NCI-H2107 treated with DMSO at 0.1 percent for 48 hours (cell line): Measurements from ENCODE around the gene ANK3.

Experiments
- DNase-seq: peaks from one replicate; lab custom pipeline; 2025; ENCODE audit not compliant: unreplicated experiment; lab: John Stamatoyannopoulos, UW

The ANK3 gene

DNA sequence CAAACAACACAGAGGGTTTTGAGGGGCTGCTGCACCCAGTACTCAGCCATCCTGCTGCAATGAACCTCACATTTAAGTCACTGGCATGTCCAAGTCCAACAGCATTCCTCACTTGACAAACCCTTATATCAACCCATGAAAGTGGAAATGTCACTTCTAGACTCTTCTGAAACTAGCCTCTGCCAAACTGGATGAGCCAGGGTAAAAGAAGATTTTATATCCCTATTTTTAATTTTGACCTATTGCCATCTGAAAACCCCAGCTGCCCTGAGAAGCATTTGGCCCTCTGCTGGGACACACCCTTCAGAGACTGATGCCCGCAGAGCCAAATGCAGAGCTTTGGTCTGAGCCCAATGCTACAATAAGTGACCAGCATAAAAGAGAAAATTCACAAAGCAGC, 201.1 kb downstream of the ANK3 start:
- no peak for DNase-seq

DNA sequence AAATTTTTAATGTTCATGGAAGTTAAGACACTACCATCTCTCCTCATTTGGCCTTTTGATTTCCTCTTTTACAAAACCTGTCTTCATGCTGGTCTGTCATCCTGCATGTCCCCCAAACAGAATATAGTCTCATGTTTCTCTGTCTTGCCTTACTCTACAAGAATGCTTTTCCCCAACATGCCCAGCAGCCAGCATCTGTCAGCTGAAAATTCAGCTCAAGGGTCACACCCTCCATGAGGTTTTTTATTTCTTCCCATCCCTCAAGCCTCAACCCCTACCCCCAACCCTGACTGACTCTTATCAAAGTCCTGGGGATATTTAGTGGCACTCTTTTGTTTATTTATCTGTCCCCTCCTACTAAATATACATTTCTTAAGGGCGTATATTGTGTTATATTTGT, 202.0 kb downstream of the ANK3 start:
- DNase-seq, result no peak

DNA sequence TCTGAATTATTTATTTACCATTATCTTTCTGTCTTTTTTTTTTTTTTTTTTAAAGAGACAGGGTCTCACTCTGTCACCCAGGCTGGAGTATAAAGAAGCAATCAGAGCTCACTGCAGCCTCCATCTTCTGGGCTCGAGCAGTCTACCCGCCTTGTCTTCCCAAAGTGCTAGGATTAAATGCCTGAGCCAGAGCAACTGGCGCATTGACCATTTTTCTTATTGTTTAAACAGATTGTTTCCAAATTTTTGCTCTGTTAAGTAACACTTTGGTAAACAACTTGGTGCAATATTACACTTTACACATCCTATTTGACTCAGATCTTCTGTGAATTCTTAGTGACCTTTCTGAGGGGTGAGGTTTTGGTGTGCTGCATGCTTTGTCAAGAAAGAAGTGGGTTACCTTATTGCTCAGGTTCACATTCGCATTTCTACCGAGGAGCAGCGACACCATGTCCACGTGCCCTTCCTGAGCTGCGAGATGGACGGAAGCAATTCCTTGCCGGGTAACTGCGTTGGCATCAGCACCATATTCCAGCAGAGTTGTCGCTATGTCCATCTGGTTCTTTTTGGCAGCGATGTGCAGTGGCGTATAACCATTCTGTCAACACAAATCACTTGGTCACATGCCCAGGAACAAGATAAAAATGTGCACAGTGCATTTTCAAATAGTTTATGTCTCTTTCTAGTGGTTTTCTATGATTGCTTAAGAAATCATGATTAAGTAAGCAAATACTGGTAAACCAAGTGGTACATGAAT, 203.2 kb downstream of the ANK3 start:
- no peak for DNase-seq

DNA sequence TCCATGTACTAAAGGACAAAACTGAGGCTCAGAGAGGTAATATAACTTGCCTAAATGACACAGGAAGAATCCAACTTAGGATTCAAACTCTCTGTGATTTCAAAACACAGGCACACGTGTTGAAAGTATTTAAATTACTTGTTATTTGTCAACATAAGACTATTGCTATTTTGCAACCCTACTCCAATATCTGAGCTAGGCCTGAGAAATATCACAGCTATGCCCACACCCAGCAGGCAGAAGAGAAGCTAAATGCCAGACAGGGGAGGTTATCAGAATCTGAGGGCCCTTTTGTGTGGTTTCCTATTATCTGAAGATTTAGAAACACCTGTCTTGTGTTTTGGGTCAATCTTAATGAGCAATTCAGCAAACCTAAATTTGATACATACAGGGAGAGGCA, 204.3 kb downstream of the ANK3 start:
- no peak for DNase-seq

DNA sequence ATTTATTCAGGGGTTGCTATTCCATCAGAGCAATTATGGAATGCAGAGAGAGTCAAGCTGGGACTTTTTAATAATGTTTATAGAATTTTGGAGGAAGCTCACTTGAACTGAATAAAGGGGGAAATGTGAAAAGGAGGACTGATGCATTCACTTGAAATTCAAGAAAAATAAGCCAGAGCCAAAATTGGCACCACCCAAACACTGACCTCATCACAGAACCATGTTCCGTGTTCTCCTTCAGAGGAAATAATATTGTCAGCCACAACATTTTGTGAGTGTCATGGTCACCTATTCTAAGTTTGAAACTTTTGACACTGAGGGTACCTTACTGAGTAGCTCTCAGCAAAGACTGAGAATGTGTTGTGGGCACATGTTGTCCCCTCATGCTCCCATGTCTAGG, 207.0 kb downstream of the ANK3 start:
- no peak for DNase-seq

DNA sequence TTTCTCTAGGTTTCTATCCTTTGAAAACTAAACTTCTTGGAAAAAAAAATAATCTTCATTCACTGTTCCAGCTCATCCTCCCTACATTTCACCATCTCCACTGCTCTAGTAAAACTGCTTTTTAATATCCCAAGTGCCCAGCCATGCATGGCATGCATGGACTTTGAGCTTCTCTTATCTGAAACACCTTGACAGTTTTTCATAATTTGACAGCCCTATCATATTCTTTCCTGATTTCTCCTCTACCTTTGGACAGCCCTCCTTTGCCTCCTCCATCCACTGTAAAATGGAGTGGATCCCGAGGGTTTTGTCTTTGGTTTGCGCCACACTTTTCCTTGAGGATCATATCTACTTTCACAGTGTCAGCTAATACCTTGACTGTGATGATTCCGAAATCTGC, 212.8 kb downstream of the ANK3 start:
- DNase-seq, result no peak

DNA sequence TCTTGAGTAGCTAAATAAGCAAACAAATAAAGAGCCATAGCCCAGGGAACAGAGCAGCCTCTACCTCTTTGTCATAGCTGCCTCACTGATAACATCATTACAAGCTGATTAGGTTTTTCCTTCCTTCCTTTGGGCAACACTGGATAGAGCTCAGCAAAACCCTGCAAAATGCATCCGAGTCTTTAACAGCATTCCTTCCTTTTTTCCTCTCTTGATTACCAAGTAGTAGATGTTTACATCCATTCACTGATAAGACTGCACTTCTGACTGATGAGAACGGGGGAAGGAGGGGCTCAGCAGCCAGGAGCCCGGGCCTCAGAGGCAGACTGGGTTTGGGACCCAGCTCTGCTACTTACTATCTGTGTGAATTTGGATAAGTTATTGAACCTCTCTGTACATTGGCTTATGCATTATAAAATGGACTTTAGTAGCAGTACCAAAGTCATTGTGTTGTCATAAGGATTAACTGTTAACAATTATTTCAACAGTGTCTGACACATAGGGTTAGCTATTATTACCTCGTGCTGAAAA, 214.2 kb downstream of the ANK3 start:
- DNase-seq, result no peak

DNA sequence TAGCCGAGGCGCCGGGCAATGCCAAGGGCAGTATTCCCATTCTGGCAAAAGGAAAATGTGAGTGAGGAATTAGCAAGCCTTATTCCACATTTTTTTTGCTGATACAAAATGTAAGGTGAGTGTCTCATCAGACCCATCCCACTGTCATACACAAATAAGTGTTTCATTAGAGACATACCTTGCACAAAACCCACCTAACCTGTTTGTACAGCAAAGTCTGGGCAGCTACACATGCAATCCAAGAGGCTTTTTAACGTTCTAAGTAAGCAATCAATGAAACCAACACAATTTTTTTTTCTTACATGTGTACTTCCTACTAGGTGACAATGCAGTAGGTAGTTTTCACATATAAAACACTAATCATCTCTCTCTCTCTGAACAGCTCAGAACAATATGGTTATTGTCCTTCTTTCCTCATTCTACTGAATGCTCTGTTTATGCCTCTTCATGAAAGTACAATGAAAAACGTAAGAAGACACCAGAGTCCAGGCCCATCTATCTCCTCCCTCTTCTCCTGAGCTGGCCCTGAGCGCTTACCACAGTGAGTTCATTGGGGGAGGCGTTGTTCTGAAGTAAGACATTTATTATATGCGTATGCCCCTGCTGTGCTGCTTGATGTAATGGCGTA, 217.2 kb downstream of the ANK3 start:
- no peak for DNase-seq

DNA sequence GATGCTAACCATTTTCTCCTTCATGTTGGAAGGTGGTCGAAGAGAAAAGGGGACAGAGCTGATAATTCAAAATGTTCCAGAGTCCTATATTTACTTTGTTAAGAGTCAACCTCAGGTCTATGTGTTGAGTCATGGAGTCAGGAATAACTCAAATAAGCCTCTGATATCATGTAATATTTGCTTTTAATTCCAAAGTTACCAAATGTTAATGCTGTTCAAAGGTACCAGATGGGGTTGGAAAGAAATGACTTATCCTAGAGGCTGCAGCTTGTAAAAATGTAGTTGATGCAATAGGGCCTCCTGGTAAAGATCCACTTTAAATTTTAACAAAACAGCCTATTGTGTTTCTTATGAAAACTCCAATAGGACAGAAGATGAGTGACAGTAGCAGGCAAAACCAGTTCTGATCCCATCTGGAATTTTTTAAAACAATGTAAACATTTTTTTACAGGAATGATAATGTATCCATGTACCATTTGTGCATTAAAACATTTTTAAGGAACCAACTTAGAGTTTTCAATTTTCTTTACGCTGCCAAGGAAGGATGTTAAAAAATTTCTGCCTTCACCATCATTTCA, 218.2 kb downstream of the ANK3 start:
- DNase-seq, result no peak

DNA sequence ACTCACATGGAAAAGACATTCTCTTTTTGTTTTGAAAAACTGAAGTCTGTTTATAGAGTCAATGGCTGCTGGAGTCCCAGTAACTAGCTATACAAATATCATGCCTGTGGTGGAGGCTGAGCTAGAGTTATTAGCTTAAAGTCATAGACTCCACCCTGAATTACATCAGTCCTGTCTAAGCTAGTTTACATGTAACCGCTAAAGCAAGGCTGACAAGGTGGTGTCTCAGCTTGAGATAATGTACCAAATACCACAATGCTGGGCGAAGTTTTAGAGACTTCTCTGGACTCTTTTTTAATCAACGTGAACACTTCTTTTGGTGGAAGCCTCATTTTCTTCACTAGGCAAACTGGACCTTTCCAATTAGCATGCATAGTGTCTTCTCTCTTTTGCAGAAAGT, 219.4 kb downstream of the ANK3 start:
- no peak for DNase-seq

DNA sequence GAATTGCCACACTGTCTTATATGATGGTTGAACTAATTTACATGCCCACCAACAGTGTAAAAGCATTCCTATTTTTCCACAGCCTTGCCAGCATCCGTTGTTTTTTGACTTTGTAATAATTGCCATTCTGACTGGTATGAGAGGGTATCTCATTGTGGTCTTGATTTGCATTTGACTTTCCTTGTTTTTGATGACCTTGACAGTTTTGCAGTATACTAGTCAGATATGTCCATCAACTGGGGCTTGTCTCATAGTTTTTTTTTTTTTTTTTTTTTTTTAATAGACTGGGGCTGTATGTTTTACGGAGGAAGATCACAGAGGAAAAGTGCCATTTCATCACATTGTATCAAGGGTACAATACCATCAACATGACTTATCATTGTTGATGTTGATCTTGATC, 220.6 kb downstream of the ANK3 start:
- no peak for DNase-seq

DNA sequence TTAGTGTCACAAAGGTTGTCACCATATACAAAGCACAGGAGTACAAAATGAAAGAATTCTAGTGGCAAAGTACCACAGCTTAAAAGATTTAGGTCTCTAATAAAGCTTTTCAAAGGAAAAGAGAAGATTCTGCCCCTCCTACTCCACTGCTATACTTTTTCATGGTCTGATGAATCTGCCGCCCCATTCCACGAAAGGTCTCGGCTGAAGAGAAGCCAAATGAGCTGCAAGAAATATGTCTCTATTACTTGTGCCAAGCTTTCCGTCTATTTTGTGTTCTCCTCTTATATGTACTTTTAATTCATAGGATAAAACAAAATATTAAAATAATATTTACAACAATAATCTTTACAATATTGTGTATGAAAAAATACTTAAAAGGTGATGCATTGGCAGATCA, 222.6 kb downstream of the ANK3 start:
- DNase-seq, result no peak

DNA sequence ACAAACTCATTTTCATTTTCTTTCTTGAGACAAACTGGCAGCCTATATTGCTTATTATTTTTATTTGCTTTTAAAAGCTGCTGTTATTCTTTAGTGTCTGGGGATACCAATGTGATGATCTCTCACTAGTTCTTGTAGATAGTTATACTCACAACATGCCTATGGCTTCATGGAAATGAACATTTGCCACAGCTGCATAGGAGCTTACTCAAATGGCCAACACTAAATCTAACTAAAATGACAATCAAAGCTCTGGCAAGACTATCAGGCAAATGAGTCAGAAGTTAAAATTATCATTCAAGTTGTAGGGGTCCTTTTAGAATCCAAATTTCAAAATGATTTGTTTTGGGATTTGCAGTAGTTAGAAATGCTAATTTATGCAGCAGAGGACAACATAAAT, 225.9 kb downstream of the ANK3 start:
- no peak for DNase-seq

DNA sequence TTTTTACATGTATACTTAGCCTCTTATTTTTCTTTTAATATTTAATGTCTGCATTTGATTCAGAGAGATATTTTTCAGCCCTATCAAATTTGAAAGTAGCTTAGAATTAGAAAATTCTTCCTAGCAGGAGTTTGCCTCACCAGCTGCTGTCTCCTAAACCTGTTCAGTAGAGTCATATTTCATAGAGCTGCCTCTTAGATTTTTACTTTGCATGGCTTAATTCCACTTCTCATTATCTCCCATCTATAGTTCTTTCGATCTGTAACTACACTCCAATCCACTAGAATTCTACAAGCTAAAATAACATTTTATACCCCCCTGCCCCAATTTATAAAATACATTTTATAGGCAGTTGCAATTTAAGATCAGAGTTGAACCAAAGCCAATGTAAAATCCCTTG, 227.0 kb downstream of the ANK3 start:
- peak; percentile 29 for DNase-seq

DNA sequence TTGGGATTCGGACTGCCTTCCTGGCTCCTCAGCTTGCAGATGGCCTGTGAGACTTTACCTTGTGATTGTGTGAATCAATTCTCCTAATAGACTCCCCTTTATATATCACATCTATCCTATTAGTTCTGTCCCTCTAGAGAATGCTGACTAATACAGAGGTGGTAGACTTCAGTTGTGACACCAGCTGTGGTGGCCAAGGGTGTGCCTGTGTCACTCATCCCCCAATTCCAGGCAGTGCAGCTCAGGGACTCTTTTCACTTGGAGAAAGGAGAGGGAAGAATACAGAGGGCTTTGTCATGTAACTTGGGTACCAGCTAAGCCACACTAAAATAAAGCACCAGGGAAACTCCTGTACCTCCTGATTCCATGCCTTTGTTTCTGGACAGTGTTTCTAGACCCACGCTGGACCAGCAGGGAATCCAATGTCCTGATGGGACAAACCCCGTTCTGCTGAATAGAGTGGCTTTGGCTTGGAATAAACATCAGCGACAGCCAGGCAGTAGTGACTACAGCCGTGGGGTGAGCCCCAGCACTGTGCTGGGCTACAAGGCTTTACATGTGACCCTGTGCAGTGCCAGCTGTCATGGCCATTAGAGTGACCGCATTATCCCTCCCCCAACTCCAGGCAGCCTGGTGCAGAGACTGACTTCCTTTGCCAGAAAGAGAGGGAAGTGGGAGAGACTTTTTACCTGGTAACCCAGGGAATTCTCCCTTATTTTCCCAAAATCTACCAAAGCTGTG, 233.6 kb downstream of the ANK3 start:
- no peak for DNase-seq

DNA sequence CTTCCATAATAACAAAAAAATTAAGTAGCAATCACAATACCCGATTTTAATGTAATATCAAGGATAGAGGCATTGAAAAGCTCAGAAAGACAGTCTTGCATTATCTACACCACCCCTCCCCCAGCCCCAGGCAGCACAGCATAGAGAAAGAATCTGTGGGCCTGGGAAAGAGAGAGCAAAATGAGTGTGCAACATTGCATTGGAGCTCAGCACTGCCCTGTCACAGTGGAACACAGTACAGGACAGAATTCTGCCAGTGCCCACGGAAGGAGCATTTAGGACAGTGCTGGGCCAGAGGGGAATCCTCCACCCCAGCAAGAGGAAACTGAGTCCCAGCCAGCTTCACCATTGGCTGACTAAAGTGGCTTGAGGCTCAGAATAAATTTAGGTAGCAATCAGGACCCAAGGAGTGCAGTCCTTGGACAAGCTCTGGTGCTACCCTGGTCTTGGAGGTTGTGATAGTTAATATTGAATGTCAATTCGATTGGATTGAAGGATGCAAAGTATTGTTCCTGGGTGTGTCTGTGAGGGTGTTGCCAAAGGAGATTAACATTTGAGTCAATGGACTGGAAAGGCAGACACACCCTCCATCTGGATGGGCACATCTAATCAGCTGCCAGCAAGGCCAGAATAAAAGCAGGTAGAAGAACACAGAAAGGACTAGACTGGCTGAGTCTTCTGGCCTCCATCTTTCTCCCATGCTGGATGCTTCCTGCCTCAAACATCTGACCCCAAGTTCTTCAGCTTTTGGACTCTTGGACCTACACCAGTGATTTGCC, 234.4 kb downstream of the ANK3 start:
- DNase-seq, result no peak

DNA sequence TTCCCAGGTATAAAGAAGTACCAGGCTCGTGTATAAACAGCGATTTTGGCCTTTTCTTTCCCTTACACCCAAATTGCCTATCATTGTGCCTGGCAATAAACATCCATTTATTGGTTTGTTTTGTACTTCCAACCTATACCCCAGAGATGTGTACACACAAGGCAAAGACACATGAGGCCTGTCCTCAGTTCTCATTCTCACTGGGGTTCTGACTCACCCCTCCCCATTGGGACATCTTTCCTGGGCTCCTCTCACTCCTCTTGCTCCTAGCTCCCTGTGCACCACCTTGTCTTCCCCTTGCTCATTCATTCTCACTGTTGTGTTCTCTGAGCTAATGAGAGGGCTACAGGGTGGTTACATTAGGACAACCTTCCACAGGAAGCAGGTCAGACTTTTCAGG, 240.7 kb downstream of the ANK3 start:
- no peak for DNase-seq

DNA sequence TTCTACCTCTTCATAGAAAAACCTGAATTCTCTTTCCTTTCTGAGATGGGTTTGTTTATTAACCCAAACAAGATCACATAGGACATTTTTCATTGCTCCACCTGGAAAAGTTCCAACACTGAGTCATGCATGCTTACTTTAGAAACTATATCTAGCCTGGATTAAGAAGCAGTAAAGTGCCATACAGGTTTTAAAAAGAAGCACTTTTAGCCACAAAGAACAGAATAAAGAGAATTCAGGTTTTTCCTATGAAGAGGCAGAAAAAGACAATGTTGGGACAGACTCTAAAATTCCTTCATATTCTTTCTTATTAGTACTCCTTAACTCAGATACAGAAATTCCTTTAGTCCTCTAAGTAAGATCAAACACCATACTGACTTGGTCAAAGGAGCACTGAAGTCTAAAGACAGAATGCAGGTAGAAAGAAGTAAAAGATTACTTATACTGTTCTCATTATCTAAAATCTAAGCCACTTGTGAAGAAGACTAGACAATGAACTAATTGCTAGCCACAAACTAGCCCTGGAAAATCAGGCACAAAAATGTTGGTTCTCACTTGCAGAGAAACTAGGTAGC, 241.3 kb downstream of the ANK3 start:
- no peak for DNase-seq

DNA sequence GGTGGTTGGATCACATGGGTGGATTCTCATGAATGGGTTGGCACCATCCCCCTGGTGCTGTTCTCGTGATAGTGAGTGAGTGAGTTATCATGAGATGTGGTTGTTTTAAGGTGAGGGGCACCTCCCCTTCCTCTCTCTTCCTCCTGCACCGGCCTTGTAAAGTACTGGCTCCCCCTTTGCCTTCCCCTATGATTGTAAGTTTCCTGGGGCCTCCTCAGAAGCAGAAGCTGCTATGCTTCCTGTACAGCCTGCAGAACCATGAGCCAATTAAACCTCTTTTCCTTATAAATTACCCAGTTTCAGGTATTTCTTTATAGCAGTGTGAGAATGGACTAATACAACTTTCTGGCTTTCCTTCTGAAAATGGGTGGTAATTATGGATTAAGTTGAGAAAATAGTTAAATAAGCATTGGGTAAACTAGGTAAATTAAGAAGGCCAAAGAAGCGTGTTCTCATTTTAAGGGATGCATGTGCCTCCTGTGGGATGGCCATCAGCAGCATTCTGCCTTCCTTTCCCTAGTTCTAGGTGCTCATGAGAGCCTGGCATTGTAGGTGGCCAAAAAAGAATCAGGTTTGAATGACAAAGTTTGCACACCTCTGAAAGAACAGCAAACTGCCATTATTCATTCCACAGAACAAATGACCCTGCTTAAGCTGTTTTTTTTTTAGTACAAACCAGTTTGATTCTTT, 242.0 kb downstream of the ANK3 start:
- no peak for DNase-seq

DNA sequence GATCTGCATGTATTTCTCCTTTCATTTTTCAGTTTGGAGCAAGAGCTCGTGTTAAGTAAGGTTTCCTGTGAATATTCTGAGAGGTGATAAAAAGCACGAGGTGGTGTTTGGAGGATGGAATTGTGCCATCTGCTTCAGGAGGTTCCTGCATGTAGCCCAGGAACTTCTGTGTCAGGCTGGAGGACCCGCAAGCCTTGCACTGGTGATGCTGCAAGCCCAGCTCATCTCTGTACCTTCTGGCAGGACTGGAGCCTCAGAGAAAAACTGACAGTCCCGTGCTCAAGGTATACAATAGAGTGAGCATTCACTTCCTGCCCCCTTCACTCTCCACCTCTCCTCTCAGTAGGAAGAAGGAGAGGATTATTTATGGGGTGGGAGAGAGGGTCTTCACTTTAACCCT, 242.7 kb downstream of the ANK3 start:
- DNase-seq, result no peak
